HepG2 (cell line): ENCODE results near the gene HEATR1. TPM values are rescaled to one million over a fixed set of nuclear protein-coding genes. Genes with fewer than 3 reads are reported as not detected.

Source experiments
- CREM ChIP-seq, 2 experiments: sonication (generic) in 1 of 2; formaldehyde crosslinking in 1 of 2; IDR thresholded peaks; 2 replicates each; pipeline versions ENCODE4 v1.4.0 to v1.6.1; 2016 to 2020; ENCODE audit warnings: antibody characterized with exemption in 1 of 2, mild to moderate bottlenecking in 1 of 2, missing genetic modification reagents in 1 of 2
- GATA4 ChIP-seq: sonication (generic); IDR thresholded peaks from 2 replicates; pipeline ENCODE4 v1.6.1; 2016; ENCODE audit warnings: antibody characterized with exemption, low read depth, borderline replicate concordance
- IRF9 ChIP-seq: sonication (generic); formaldehyde crosslinking; IDR thresholded peaks from 2 replicates; pipeline ENCODE4 v1.8.0; 2022; ENCODE audit warnings: missing genetic modification reagents, mild to moderate bottlenecking, borderline replicate concordance
- MIXL1 ChIP-seq: IDR thresholded peaks from 2 replicates; pipeline ENCODE4 v1.6.1; 2016
- NFE2L1 ChIP-seq: sonication (generic); formaldehyde crosslinking; IDR thresholded peaks from 2 replicates; pipeline ENCODE4 v1.4.0; 2020; ENCODE audit warnings: missing genetic modification reagents, mild to moderate bottlenecking, borderline replicate concordance
- POLR2AphosphoS2 ChIP-seq: IDR thresholded peaks from 2 replicates; pipeline ENCODE4 v1.6.1; 2011; ENCODE audit warnings: low read depth, low read length, improper control_type of control experiment
- POLR2AphosphoS5 ChIP-seq: IDR thresholded peaks from 2 replicates; pipeline ENCODE4 v1.6.1; 2012; ENCODE audit warnings: low read depth, low read length
- TCF7L2 ChIP-seq: IDR thresholded peaks from 2 replicates; pipeline ENCODE4 v1.6.1; 2011; ENCODE audit warnings: mild to moderate bottlenecking, low read depth, low read length, moderate library complexity
- ZFAT ChIP-seq: sonication (generic); formaldehyde crosslinking; conservative IDR thresholded peaks from 2 replicates; pipeline ENCODE4 v1.8.1; 2023; ENCODE audit warnings: missing genetic modification reagents, inconsistent platforms
- ZMYM3 ChIP-seq: sonication (generic); formaldehyde crosslinking; IDR thresholded peaks from 2 replicates; pipeline ENCODE4 v1.5.1; 2020; ENCODE audit warnings: mild to moderate bottlenecking, missing genetic modification reagents
- ZNF644 ChIP-seq: IDR thresholded peaks from 2 replicates; pipeline ENCODE4 v1.6.1; 2016; ENCODE audit warnings: low read depth
- ZNF790 ChIP-seq: sonication (generic); formaldehyde crosslinking; IDR thresholded peaks from 2 replicates; pipeline ENCODE4 v1.8.0; 2022; ENCODE audit warnings: missing genetic modification reagents, mild to moderate bottlenecking, borderline replicate concordance
- ZSCAN22 ChIP-seq: sonication (generic); formaldehyde crosslinking; IDR thresholded peaks from 2 replicates; pipeline ENCODE4 v1.4.0; 2020; ENCODE audit warnings: mild to moderate bottlenecking, missing genetic modification reagents
- polyA plus RNA-seq, 8 experiments: library from polyadenylated mRNA; depleted of rRNA in 3 of 8; stranded (reverse) in 7 of 8; unstranded in 1 of 8; fragments of >200 nt; fragmentation: Illumina TruSeq in 4 of 8; extraction: Trizol in 4 of 8; gene quantifications; 2 replicates each; pipeline versions ENCODE4 v1.2.1 to v1.2.3, GENCODE V29; 2011 to 2016; ENCODE audit warnings: low read depth in 4 of 8, missing spikeins in 1 of 8, mixed read lengths in 1 of 8; ENCODE audit not compliant: insufficient read depth in 1 of 8
- total RNA-seq, 5 experiments: library from RNA; depleted of rRNA; stranded (reverse); fragments of >200 nt; fragmentation: Illumina TruSeq; extraction: Trizol; gene quantifications; 2 replicates each; pipeline ENCODE4 v1.2.3, GENCODE V29; 2016; ENCODE audit warnings: low read depth in 1 of 5
- TF ChIP-seq, protein P1 (sequence below): IDR thresholded peaks from 2 replicates; pipeline ENCODE4 v1.6.1; 2012; ENCODE audit warnings: low read length, improper control_type of control experiment
- TF ChIP-seq, protein P2 (sequence below): sonication (generic); formaldehyde crosslinking; IDR thresholded peaks from 2 replicates; pipeline ENCODE4 v1.4.0; 2020; ENCODE audit warnings: mild to moderate bottlenecking, low read depth, missing genetic modification reagents

Gene HEATR1
- total and polyA plus RNA-seq, 2 of the 13 experiments (the other 11 are each of a cell fraction or from before 2014, with no cell fraction given): 10.2 to 45.8 TPM

DNA sequence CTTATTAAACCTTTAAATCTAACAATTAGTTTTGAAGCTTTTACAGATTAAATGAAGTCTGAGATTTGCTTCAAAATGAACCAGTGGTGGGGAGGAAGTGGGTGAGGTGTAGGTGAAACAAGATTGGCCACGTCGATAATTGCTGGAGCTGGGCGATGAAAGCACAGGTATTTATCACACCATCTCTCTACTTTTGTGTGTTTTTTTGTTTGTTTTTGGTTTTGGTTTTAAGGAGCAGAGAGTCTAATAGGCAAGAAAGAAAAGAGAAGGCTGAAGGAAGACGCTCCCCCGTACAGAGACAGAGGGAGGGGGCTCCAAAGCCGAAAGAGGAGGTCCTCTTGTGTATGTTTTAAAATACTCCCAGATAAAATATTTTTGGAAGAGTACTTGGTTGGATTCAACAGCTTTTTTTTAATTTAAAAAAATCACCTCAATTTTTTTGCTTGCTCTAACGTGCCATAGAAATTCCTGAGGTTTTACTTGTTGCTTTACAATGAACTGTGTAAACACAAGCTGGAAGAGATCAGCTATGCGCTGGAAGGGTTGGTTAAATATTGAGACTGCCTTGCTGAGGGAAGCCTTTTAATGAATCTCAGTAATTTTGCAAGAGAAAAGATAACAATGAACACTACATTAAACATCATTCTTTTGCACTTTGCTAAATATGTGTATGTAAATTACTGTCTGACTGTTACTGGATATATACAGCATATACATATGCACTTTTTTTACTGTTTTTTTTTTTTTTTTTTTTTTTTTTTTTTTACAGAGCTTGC is 87.2 kb downstream of the HEATR1 start (continued):
- no peak for TF ChIP-seq GATA4
- TF ChIP-seq ZSCAN22 (CRISPR knock-in tag): no peak
- TF ChIP-seq ZNF790: no peak
- no peak for TF ChIP-seq TCF7L2
- no peak for TF ChIP-seq ZMYM3 (CRISPR knock-in tag)
- TF ChIP-seq ZFAT (CRISPR knock-in tag): no peak
- TF ChIP-seq, protein P1, sequence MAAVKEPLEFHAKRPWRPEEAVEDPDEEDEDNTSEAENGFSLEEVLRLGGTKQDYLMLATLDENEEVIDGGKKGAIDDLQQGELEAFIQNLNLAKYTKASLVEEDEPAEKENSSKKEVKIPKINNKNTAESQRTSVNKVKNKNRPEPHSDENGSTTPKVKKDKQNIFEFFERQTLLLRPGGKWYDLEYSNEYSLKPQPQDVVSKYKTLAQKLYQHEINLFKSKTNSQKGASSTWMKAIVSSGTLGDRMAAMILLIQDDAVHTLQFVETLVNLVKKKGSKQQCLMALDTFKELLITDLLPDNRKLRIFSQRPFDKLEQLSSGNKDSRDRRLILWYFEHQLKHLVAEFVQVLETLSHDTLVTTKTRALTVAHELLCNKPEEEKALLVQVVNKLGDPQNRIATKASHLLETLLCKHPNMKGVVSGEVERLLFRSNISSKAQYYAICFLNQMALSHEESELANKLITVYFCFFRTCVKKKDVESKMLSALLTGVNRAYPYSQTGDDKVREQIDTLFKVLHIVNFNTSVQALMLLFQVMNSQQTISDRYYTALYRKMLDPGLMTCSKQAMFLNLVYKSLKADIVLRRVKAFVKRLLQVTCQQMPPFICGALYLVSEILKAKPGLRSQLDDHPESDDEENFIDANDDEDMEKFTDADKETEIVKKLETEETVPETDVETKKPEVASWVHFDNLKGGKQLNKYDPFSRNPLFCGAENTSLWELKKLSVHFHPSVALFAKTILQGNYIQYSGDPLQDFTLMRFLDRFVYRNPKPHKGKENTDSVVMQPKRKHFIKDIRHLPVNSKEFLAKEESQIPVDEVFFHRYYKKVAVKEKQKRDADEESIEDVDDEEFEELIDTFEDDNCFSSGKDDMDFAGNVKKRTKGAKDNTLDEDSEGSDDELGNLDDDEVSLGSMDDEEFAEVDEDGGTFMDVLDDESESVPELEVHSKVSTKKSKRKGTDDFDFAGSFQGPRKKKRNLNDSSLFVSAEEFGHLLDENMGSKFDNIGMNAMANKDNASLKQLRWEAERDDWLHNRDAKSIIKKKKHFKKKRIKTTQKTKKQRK: no peak
- TF ChIP-seq POLR2AphosphoS5: no peak
- TF ChIP-seq POLR2AphosphoS2: no peak
- peak; percentile 50 for TF ChIP-seq CREM (IDR thresholded peaks at IDR 0.05)
- TF ChIP-seq CREM (CRISPR knock-in tag; IDR thresholded peaks at IDR 0.05): no peak
- TF ChIP-seq, protein P2, sequence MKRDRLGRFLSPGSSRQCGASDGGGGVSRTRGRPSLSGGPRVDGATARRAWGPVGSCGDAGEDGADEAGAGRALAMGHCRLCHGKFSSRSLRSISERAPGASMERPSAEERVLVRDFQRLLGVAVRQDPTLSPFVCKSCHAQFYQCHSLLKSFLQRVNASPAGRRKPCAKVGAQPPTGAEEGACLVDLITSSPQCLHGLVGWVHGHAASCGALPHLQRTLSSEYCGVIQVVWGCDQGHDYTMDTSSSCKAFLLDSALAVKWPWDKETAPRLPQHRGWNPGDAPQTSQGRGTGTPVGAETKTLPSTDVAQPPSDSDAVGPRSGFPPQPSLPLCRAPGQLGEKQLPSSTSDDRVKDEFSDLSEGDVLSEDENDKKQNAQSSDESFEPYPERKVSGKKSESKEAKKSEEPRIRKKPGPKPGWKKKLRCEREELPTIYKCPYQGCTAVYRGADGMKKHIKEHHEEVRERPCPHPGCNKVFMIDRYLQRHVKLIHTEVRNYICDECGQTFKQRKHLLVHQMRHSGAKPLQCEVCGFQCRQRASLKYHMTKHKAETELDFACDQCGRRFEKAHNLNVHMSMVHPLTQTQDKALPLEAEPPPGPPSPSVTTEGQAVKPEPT: no peak
- TF ChIP-seq NFE2L1: no peak
- peak; percentile 46; the same call in 1 of the 2 replicates for TF ChIP-seq MIXL1
- no peak for TF ChIP-seq ZNF644 (CRISPR knock-in tag)
- TF ChIP-seq IRF9 (CRISPR knock-in tag): no peak
